K562 (cell line): ENCODE results near the gene ADIG. TPM values are rescaled to one million over a fixed set of nuclear protein-coding genes. Genes with fewer than 3 reads are reported as not detected.

ENCODE experiments used
- ATAC-seq: fragments of 200-7000 bp; cut with Tn5 transposase; 3 replicates; pipeline ENCODE4 v1.9.1; 2020; ENCODE audit warnings: moderate library complexity
- BruUV-seq: library from RNA; stranded (reverse); fragments of 400-500 nt; replicated peaks from 2 replicates; lab custom pipeline; 2021; lab: Mats Ljungman, UMichigan
- CTCF ChIA-PET: fragments of 300-600 bp; formaldehyde crosslinking; extraction: SDS; loops from one replicate; lab custom pipeline; 2021; ENCODE audit warnings: low intra/inter-chr PET ratio; lab: Yijun Ruan, JAX
- POLR2A ChIA-PET: fragments of 300-600, 350-650 bp; sonication (Branson Sonifier 250); formaldehyde crosslinking; extraction: SDS; loops from one replicate; lab custom pipeline; 2021; ENCODE audit warnings: antibody characterized with exemption, inconsistent platforms; lab: Yijun Ruan, JAX
- DNase-seq, 4 experiments: peaks; one replicate each; pipeline versions ENCODE4 v3.0.0 to v3.0.0-alpha.2; 2011 to 2018; ENCODE audit warnings: low spot score in 3 of 4, mixed read lengths in 3 of 4; ENCODE audit errors: extremely low read depth in 1 of 4
- FAIRE-seq: peaks from 2 replicates; lab custom pipeline; 2011; peaks lifted over from hg19 to GRCh38; lab: Jason Lieb, UNC
- H2AFZ ChIP-seq: 2 replicates; pipeline ENCODE4 v1.6.0; 2011; ENCODE audit warnings: low read depth, low read length, control low read depth, inconsistent platforms
- H3K27ac ChIP-seq: fragments of 200-600 bp; 3 replicates; pipeline ENCODE4 v1.8.0; 2011; ENCODE audit warnings: low read depth, mild to moderate bottlenecking, control low read depth, inconsistent platforms, low read length, moderate library complexity, mixed read lengths; ENCODE audit errors: extremely low read depth
- H3K27me3 ChIP-seq, 2 experiments: fragments of 300-600 bp in 1 of 2; 2 replicates in 1 of 2; 3 replicates in 1 of 2; pipeline versions ENCODE4 v1.6.0 to v1.8.0; 2011; ENCODE audit warnings: inconsistent platforms in 2 of 2, low read length in 2 of 2, mild to moderate bottlenecking in 1 of 2, mixed read lengths in 1 of 2, moderate library complexity in 1 of 2; ENCODE audit not compliant: control insufficient read depth in 2 of 2, insufficient read depth in 2 of 2
- H3K36me3 ChIP-seq: fragments of 300-600 bp; 3 replicates; pipeline ENCODE4 v1.8.0; 2011; ENCODE audit warnings: mild to moderate bottlenecking, low read length, inconsistent platforms; ENCODE audit not compliant: control insufficient read depth, insufficient read depth
- H3K4me1 ChIP-seq, 2 experiments: fragments of 200-600 bp in 1 of 2; replicated peaks in 1 of 2; 2 replicates in 1 of 2; 3 replicates in 1 of 2; pipeline versions ENCODE4 v1.5.1 to v1.8.0; 2011; ENCODE audit warnings: inconsistent platforms in 2 of 2, low read length in 2 of 2, mild to moderate bottlenecking in 1 of 2, mixed read lengths in 1 of 2, moderate library complexity in 1 of 2; ENCODE audit not compliant: control insufficient read depth in 2 of 2, insufficient read depth in 2 of 2
- H3K4me2 ChIP-seq: 2 replicates; pipeline ENCODE4 v1.6.1; 2011; ENCODE audit warnings: low read length, control low read depth, inconsistent platforms, mixed read lengths; ENCODE audit not compliant: insufficient read depth
- H3K4me3 ChIP-seq: fragments of 200-600 bp; sonication (generic), shearing (Covaris generic); 2 replicates; pipeline ENCODE4 v1.5.1; 2016; ENCODE audit warnings: control low read depth, inconsistent platforms
- H3K79me2 ChIP-seq: fragments of 200-600 bp; 3 replicates; pipeline ENCODE4 v1.8.0; 2011; ENCODE audit warnings: low read length, inconsistent platforms; ENCODE audit not compliant: control insufficient read depth, insufficient read depth
- H3K9ac ChIP-seq, 2 experiments: 2 replicates each; pipeline versions ENCODE4 v1.6.0 to v1.6.1; 2011; ENCODE audit warnings: low read depth in 2 of 2, low read length in 2 of 2, control low read depth in 1 of 2, inconsistent platforms in 1 of 2, mild to moderate bottlenecking in 1 of 2, mixed read lengths in 1 of 2; ENCODE audit not compliant: insufficient read depth in 1 of 2
- H3K9me1 ChIP-seq: one replicate; pipeline ENCODE4 v1.6.0; 2011; ENCODE audit warnings: inconsistent platforms, mild to moderate bottlenecking, low read length, moderate library complexity; ENCODE audit not compliant: control insufficient read depth, insufficient read depth
- H3K9me3 ChIP-seq: replicated peaks from 2 replicates; pipeline ENCODE4 v1.5.1; 2011; ENCODE audit warnings: low read depth, low read length, inconsistent platforms; ENCODE audit not compliant: control insufficient read depth, insufficient read depth
- H4K20me1 ChIP-seq: replicated peaks from 2 replicates; pipeline ENCODE4 v1.6.1; 2011; ENCODE audit warnings: low read length, inconsistent platforms, mixed read lengths; ENCODE audit not compliant: control insufficient read depth, insufficient read depth
- FOSL1 ChIP-seq: fragments of 200-800 bp; sonication (Bioruptor generic); conservative IDR thresholded peaks from 2 replicates; pipeline ENCODE4 v1.6.1; 2016; ENCODE audit warnings: missing genetic modification characterization, missing compliant biosample characterization
- HOXB6 ChIP-seq: fragments of 250-450 bp; sonication (Bioruptor Pico); IDR thresholded peaks from 2 replicates; pipeline ENCODE4 v1.5.1; 2022; ENCODE audit warnings: mild to moderate bottlenecking, borderline replicate concordance
- MED1 ChIP-seq: sonication (generic); formaldehyde crosslinking; IDR thresholded peaks from 2 replicates; pipeline ENCODE4 v1.8.1; 2023; ENCODE audit warnings: missing genetic modification reagents, borderline replicate concordance
- SREBF2 ChIP-seq: sonication (generic); formaldehyde crosslinking; IDR thresholded peaks from 2 replicates; pipeline ENCODE4 v1.4.0; 2020; ENCODE audit warnings: mild to moderate bottlenecking, missing genetic modification reagents
- STAT5A ChIP-seq: IDR thresholded peaks from 2 replicates; pipeline ENCODE4 v1.6.1; 2012; ENCODE audit warnings: low read length, inconsistent platforms, borderline replicate concordance
- TCFL5 ChIP-seq: fragments of 250-450 bp; sonication (Bioruptor Pico); conservative IDR thresholded peaks from 2 replicates; pipeline ENCODE4 v1.6.1; 2021; ENCODE audit warnings: mild to moderate bottlenecking, moderate library complexity, matching md5 sums
- ZNF696 ChIP-seq: fragments of 250-450 bp; sonication (Bioruptor Pico); conservative IDR thresholded peaks from 2 replicates; pipeline ENCODE4 v1.4.0; 2020; ENCODE audit warnings: mild to moderate bottlenecking, moderate library complexity
- ZNF77 ChIP-seq: fragments of 250-450 bp; sonication (Bioruptor Pico); IDR thresholded peaks from 2 replicates; pipeline ENCODE4 v1.5.0; 2020
- ZZZ3 ChIP-seq: fragments of 450-650 bp; IDR thresholded peaks from 2 replicates; pipeline ENCODE4 v1.6.1; 2016; ENCODE audit warnings: antibody characterized with exemption, mild to moderate bottlenecking, moderate library complexity
- WGBS: fragments of 100-300 bp; shearing (Covaris generic); methylation state at CpG from one replicate; pipeline ENCODE4 v1.1.6; 2016; ENCODE audit warnings: low coverage, mixed read lengths; ENCODE audit not compliant: insufficient coverage; ENCODE audit errors: missing lambda C conversion rate; 5-methylcytosine and 5-hydroxymethylcytosine counted together
- in situ Hi-C: fragments of 300-500 bp; cut with MboI; formaldehyde crosslinking; loops from 4 replicates; pipeline ENCODE4 v1.15.0; 2018; ENCODE audit warnings: inconsistent platforms, mixed read lengths
- intact Hi-C: fragments of 100-400 bp; cut with micrococcal nuclease; formaldehyde crosslinking; loops from 2 replicates; pipeline ENCODE4 v1.14.2; 2022
- polyA plus RNA-seq, 8 experiments: library from polyadenylated mRNA; depleted of rRNA in 4 of 8; stranded (reverse) in 5 of 8; unstranded in 3 of 8; fragments of >200 nt; fragmentation: Nextera tagmentation in 2 of 8; fragmentation: Illumina TruSeq in 1 of 8; extraction: Ambion mirVana in 2 of 8; extraction: Trizol in 1 of 8; gene quantifications; 2 replicates each; pipeline versions ENCODE4 v1.2.1 to v1.2.3, GENCODE V29; 2011 to 2014; ENCODE audit warnings: inconsistent platforms in 1 of 8, missing spikeins in 1 of 8
- total RNA-seq, 7 experiments: library from RNA; depleted of rRNA in 6 of 7; stranded (reverse); fragments of >200 nt in 6 of 7; fragmentation: Illumina TruSeq in 2 of 7; extraction: Trizol in 2 of 7; gene quantifications; 2 replicates each; pipeline versions ENCODE4 v1.2.1 to v1.2.3, GENCODE V29; 2011 to 2021; ENCODE audit warnings: low replicate concordance in 1 of 7
- TF ChIP-seq, protein P1 (sequence below): fragments of 250-450 bp; sonication (Bioruptor Pico); IDR thresholded peaks from 2 replicates; pipeline ENCODE4 v1.8.0; 2021; ENCODE audit warnings: moderate library complexity, mild to moderate bottlenecking, inconsistent platforms
- TF ChIP-seq, protein P2 (sequence below): IDR thresholded peaks from 2 replicates; pipeline ENCODE4 v1.6.1; 2012; ENCODE audit warnings: low read depth, low read length, improper control_type of control experiment, borderline replicate concordance
- TF ChIP-seq, protein P3 (sequence below): fragments of 450-650 bp; formaldehyde crosslinking; IDR thresholded peaks from 2 replicates; pipeline ENCODE4 v1.4.0; 2020; ENCODE audit warnings: mild to moderate bottlenecking, moderate library complexity
- TF ChIP-seq, protein P4 (sequence below): fragments of 250-450 bp; sonication (Bioruptor Pico); IDR thresholded peaks from 2 replicates; pipeline ENCODE4 v1.4.0; 2020; ENCODE audit warnings: mild to moderate bottlenecking, moderate library complexity, borderline replicate concordance

The ADIG gene
- total and polyA plus RNA-seq, 9 of the 15 experiments (the other 6 are each of a cell fraction or from before 2014, with no cell fraction given): not detected

DNA sequence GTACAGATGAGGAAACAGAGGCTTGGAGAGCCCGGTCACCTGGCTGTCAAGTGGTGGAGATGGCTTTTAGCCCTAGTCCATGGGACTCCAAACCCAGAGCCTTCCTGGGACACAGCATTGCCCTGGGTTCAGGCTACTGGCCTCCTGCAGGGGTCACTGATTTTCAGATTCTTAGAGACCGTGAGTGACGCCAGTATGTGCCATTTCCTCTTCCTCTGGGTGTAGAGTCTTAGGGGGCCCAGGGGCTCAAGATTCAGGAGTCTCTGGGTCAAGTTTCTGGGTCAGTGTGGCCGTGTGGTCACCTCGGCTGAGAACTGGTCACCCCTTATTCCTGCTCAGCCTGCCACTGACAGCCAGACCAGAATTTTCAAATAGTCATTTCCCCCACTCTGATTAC, 21.2 kb downstream of the ADIG start:
- CTCF ChIA-PET: no interaction called here
- Histone ChIP-seq H2AFZ (no peak overlapping the region), H3K9me3 (no peaks in the 10 kb centered on the region), H3K9me1 (no peaks in the 10 kb centered on the region), H4K20me1 (no peaks in the 10 kb centered on the region; the same call in 1 of the 2 replicates), H3K27me3 (peaks cover 29 to 33% of the 10 kb centered on the region in 2 experiments), H3K4me2 (no peak overlapping the region), H3K36me3 (no peaks in the 10 kb centered on the region), H3K27ac (no peak overlapping the region), H3K79me2 (no peaks in the 10 kb centered on the region), H3K4me1 (peaks cover 3 to 12% of the 10 kb centered on the region in 2 experiments; a peak in 4 of 5 replicates), H3K4me3 (no peak overlapping the region), H3K9ac (no peak overlapping the region)
- in situ Hi-C loops (no loop called here), intact Hi-C loops (no loop called here)
- TF ChIP-seq ZNF696 (no peak), HOXB6 (CRISPR knock-in tag) (no peak), MED1 (no peak), TCFL5 (CRISPR knock-in tag) (no peak), SREBF2 (no peak), ZZZ3 (no peak), STAT5A (no peak), ZNF77 (no peak), FOSL1 (tag) (no peak)
- TF ChIP-seq, protein P1, sequence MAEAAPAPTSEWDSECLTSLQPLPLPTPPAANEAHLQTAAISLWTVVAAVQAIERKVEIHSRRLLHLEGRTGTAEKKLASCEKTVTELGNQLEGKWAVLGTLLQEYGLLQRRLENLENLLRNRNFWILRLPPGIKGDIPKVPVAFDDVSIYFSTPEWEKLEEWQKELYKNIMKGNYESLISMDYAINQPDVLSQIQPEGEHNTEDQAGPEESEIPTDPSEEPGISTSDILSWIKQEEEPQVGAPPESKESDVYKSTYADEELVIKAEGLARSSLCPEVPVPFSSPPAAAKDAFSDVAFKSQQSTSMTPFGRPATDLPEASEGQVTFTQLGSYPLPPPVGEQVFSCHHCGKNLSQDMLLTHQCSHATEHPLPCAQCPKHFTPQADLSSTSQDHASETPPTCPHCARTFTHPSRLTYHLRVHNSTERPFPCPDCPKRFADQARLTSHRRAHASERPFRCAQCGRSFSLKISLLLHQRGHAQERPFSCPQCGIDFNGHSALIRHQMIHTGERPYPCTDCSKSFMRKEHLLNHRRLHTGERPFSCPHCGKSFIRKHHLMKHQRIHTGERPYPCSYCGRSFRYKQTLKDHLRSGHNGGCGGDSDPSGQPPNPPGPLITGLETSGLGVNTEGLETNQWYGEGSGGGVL: no peak
- TF ChIP-seq, protein P2, sequence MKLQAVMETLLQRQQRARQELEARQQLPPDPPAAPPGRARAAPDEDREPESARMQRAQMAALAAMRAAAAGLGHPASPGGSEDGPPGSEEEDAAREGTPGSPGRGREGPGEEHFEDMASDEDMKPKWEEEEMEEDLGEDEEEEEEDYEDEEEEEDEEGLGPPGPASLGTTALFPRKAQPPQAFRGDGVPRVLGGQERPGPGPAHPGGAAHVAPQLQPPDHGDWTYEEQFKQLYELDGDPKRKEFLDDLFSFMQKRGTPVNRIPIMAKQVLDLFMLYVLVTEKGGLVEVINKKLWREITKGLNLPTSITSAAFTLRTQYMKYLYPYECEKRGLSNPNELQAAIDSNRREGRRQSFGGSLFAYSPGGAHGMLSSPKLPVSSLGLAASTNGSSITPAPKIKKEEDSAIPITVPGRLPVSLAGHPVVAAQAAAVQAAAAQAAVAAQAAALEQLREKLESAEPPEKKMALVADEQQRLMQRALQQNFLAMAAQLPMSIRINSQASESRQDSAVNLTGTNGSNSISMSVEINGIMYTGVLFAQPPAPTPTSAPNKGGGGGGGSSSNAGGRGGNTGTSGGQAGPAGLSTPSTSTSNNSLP: no peak
- TF ChIP-seq, protein P3, sequence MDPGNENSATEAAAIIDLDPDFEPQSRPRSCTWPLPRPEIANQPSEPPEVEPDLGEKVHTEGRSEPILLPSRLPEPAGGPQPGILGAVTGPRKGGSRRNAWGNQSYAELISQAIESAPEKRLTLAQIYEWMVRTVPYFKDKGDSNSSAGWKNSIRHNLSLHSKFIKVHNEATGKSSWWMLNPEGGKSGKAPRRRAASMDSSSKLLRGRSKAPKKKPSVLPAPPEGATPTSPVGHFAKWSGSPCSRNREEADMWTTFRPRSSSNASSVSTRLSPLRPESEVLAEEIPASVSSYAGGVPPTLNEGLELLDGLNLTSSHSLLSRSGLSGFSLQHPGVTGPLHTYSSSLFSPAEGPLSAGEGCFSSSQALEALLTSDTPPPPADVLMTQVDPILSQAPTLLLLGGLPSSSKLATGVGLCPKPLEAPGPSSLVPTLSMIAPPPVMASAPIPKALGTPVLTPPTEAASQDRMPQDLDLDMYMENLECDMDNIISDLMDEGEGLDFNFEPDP (CRISPR knock-in tag): no peak
- TF ChIP-seq, protein P4, sequence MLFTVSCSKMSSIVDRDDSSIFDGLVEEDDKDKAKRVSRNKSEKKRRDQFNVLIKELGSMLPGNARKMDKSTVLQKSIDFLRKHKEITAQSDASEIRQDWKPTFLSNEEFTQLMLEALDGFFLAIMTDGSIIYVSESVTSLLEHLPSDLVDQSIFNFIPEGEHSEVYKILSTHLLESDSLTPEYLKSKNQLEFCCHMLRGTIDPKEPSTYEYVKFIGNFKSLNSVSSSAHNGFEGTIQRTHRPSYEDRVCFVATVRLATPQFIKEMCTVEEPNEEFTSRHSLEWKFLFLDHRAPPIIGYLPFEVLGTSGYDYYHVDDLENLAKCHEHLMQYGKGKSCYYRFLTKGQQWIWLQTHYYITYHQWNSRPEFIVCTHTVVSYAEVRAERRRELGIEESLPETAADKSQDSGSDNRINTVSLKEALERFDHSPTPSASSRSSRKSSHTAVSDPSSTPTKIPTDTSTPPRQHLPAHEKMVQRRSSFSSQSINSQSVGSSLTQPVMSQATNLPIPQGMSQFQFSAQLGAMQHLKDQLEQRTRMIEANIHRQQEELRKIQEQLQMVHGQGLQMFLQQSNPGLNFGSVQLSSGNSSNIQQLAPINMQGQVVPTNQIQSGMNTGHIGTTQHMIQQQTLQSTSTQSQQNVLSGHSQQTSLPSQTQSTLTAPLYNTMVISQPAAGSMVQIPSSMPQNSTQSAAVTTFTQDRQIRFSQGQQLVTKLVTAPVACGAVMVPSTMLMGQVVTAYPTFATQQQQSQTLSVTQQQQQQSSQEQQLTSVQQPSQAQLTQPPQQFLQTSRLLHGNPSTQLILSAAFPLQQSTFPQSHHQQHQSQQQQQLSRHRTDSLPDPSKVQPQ: no peak
- no peak for DNase-seq
- BruUV-seq: no TSS peak
- POLR2A ChIA-PET: no interaction called here
- 1% methylated on average over 5 of the region's 5 CpGs for WGBS
- peak; percentile 54 for ATAC-seq
- no peak for FAIRE-seq
